NB4 (cell line): ENCODE measurements around the gene ZNF554.
"Not testable (repeated sequence)": the region's sequence is repeated elsewhere in the genome, so short reads cannot be mapped to it uniquely, and the experiment has no call there.

ENCODE experiments used
- DNase-seq: peaks from one replicate; pipeline ENCODE4 v3.0.0; 2010; ENCODE audit warnings: low read depth
- H3K4me3 ChIP-seq: one replicate; pipeline ENCODE4 v1.5.1; 2011; ENCODE audit warnings: mild to moderate bottlenecking, low read depth, low read length, moderate library complexity
- CTCF ChIP-seq: IDR thresholded peaks from one replicate; pipeline ENCODE4 v1.5.1; 2012; ENCODE audit warnings: low read depth, low read length
- MAX ChIP-seq: IDR thresholded peaks from 2 replicates; pipeline ENCODE4 v1.6.1; 2011; ENCODE audit warnings: low read depth, low read length
- MYC ChIP-seq: IDR thresholded peaks from 2 replicates; pipeline ENCODE4 v1.6.1; 2011; ENCODE audit warnings: low read depth, low read length
- POLR2A ChIP-seq: IDR thresholded peaks from 2 replicates; pipeline ENCODE4 v1.6.1; 2011; ENCODE audit warnings: mild to moderate bottlenecking; ENCODE audit not compliant: insufficient read length; ENCODE audit errors: extremely low read depth

The ZNF554 gene

GRCh38 chr19:2790194-2790556 is 29.5 kb upstream of the ZNF554 start:
- no peak for DNase-seq
- TF ChIP-seq MYC (no peak), MAX (no peak), POLR2A (no peak), CTCF (no peak)
- H3K4me3 ChIP-seq: no peak overlapping the region

GRCh38 chr19:2790557-2791271 is 29.0 kb upstream of the ZNF554 start:
- TF ChIP-seq MYC: no peak
- TF ChIP-seq POLR2A: no peak
- no peak for TF ChIP-seq MAX
- no peak for TF ChIP-seq CTCF
- H3K4me3 ChIP-seq: no peak overlapping the region
- no peak for DNase-seq

GRCh38 chr19:2791440-2791839 is 28.2 kb upstream of the ZNF554 start:
- TF ChIP-seq POLR2A: no peak
- no peak for DNase-seq
- H3K4me3 ChIP-seq: no peak overlapping the region

GRCh38 chr19:2791876-2792275 is 27.8 kb upstream of the ZNF554 start:
- no peak for DNase-seq
- TF ChIP-seq MAX: no peak
- no peak overlapping the region for H3K4me3 ChIP-seq

GRCh38 chr19:2792666-2793065 is 27.0 kb upstream of the ZNF554 start:
- DNase-seq, H3K4me3 ChIP-seq: not testable (repeated sequence)

- no peak for DNase-seq
- H3K4me3 ChIP-seq: no peak overlapping the region
- TF ChIP-seq MYC (no peak), MAX (no peak), CTCF (no peak), POLR2A (no peak)
Observed at GRCh38 chr19:2793126-2793525, 26.5 kb upstream of the ZNF554 start.

GRCh38 chr19:2793577-2793976 is 26.1 kb upstream of the ZNF554 start:
- no peak for DNase-seq
- TF ChIP-seq POLR2A (no peak), CTCF (no peak), MYC (no peak), MAX (no peak)
- no peak overlapping the region for H3K4me3 ChIP-seq
